Measurements from ENCODE around the gene EPS8L3. TPM values are rescaled to one million over a fixed set of nuclear protein-coding genes. Genes with fewer than 3 reads are reported as not detected.

Gene EPS8L3
- total and polyA plus RNA-seq, 2 of the 8 experiments (the other 6 are each of a cell fraction or from before 2014, with no cell fraction given) = not detected

DNA sequence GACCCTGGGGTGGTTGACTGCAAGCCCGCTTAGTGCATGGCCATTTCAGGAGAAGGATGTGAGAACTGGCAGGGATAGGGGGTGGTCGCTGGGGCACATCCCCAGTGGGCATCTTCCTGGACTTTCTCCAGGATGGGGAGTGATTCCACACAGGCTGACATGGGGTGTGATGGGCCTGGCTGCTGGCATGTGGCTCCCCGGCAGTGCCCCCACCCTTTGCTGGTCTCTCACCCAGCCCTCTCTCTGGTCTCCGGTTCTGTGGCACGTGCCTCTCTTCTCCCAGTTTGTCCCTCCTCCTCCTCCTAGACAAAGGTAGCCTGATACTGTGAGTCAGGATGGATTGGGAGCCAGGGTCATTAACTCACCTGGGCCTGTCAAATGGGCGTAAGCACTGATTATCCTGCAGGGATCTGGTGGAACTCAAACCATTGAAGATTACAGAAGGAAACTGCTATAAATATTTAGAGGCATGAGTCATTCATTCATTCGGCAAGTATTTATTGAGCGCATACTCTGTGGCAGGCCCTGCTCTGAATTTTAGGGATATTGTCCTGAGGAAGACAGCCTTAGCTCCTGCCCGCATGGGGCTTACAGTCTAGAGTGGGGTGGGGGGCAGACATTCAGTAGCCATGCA is 23.6 kb upstream of the EPS8L3 start:
- 88% methylated on average over 9 of the region's 9 CpGs; no CpG with 5 or more reads in 1 of the 2 experiments for WGBS, 2 experiments (ENCODE audit: extremely low coverage in 1 of 2, insufficient coverage in 1 of 2, insufficient read length in 1 of 2, insufficient replicate concordance in 2 of 2, low coverage in 1 of 2, low lambda C conversion rate in 2 of 2, missing lambda C conversion rate in 1 of 2)
- H4K5ac ChIP-seq (ENCODE audit: insufficient read length, low read depth, low read length) = no peak overlapping the region
- H3K27me3 ChIP-seq (replicated peaks in 1 of 4; ENCODE audit: control insufficient read depth in 3 of 4, extremely low read depth in 1 of 4, insufficient read depth in 3 of 4, low read length in 3 of 4) = no peaks in the 10 kb centered on the region
- no peak overlapping the region for H2BK20ac ChIP-seq (ENCODE audit: low read length)
- no peak overlapping the region for H4K91ac ChIP-seq (replicated peaks; ENCODE audit: insufficient read length, low read length)
- H3K4me3 ChIP-seq (ENCODE audit: extremely low read depth in 1 of 4, insufficient read depth in 2 of 4, low read depth in 3 of 4, low read length in 4 of 4) = no peak overlapping the region
- ChIA-PET POLR2A (ENCODE audit: partially characterized antibody) (interaction anchor here (0.9 kb wide), 1 partner anchor 199 kb away, joined by 4 read pairs; no protein-coding TSS in a partner anchor), CTCF (ENCODE audit: partially characterized antibody) (interaction anchor here (0.8 to 27.2 kb wide), 11 partner anchors 12 to 255 kb away, joined by 3 to 700 read pairs (median 5); partner anchors contain the start of genes AHCYL1 and GSTM4)
- H3K27ac ChIP-seq (ENCODE audit: low read depth, low read length) = no peak overlapping the region
- H3K56ac ChIP-seq (replicated peaks; ENCODE audit: insufficient read length, low read depth, low read length) = no peak overlapping the region
- H2BK12ac ChIP-seq (ENCODE audit: low read depth, low read length) = no peak overlapping the region
- H3K4me2 ChIP-seq (ENCODE audit: insufficient read depth in 1 of 2, low read depth in 2 of 2, low read length in 2 of 2) = no peak overlapping the region
- no peak overlapping the region for H2AK5ac ChIP-seq (ENCODE audit: low read depth, low read length)
- H3K9ac ChIP-seq (replicated peaks in 1 of 4; ENCODE audit: extremely low read depth in 1 of 4, low read depth in 3 of 4, low read length in 3 of 4) = no peak overlapping the region
- no peak overlapping the region for H2BK120ac ChIP-seq (replicated peaks; ENCODE audit: low read depth, low read length)
- H3K36me3 ChIP-seq (ENCODE audit: control insufficient read depth in 2 of 4, insufficient read depth in 4 of 4, low read length in 3 of 4) = no peaks in the 10 kb centered on the region
- H3K14ac ChIP-seq (ENCODE audit: insufficient read length) = no peak overlapping the region
- peaks cover 0 to 13% (median 8%) of the 10 kb centered on the region in 4 experiments; a peak in 5 of 7 replicates for H3K4me1 ChIP-seq (replicated peaks in 1 of 4; ENCODE audit: control insufficient read depth in 3 of 4, insufficient read depth in 4 of 4, low read length in 3 of 4)
- H3K9me3 ChIP-seq (ENCODE audit: insufficient read depth in 2 of 2, low read depth in 1 of 2, low read length in 1 of 2) = no peaks in the 10 kb centered on the region
- no peaks in the 10 kb centered on the region for H4K20me1 ChIP-seq (replicated peaks in 1 of 2; ENCODE audit: control insufficient read depth in 1 of 2, insufficient read depth in 2 of 2, low read length in 2 of 2)
- H3K23ac ChIP-seq (ENCODE audit: insufficient read length) = no peak overlapping the region
- H3K79me2 ChIP-seq (ENCODE audit: control insufficient read depth in 1 of 2, insufficient read depth in 2 of 2, low read length in 2 of 2) = no peaks in the 10 kb centered on the region
- no peak overlapping the region for H2BK5ac ChIP-seq (ENCODE audit: low read depth, low read length)
- DNase-seq (ENCODE audit: low read depth in 1 of 2, low spot score in 2 of 2) (no peak), FAIRE-seq (no peak)
- no peak overlapping the region for H3K18ac ChIP-seq (ENCODE audit: extremely low read depth, low read length)
- H3K23me2 ChIP-seq (ENCODE audit: low read depth, low read length) = no peaks in the 10 kb centered on the region; the same call in 1 of the 2 replicates
- H2BK15ac ChIP-seq (ENCODE audit: low read length) = no peak overlapping the region
- no peak overlapping the region for H3K4ac ChIP-seq (replicated peaks; ENCODE audit: insufficient read length, low read depth, low read length)
- H2AFZ ChIP-seq (ENCODE audit: low read length) = no peak overlapping the region
- H4K8ac ChIP-seq (ENCODE audit: extremely low read depth, insufficient read depth, low read length) = no peak overlapping the region
- no peaks in the 10 kb centered on the region for H3K79me1 ChIP-seq (ENCODE audit: low read depth, low read length)
- no peak for TF ChIP-seq BCL11A (IDR thresholded peaks at IDR 0.05; ENCODE audit: low read depth in 2 of 2, low read length in 2 of 2)
- TF ChIP-seq JUND (IDR thresholded peaks at IDR 0.05; ENCODE audit: low read length) = no peak
- TF ChIP-seq SIRT6 (IDR thresholded peaks at IDR 0.05; ENCODE audit: low read length) = no peak
- no peak for TF ChIP-seq RXRA (IDR thresholded peaks at IDR 0.05; ENCODE audit: insufficient read depth, low read depth, low read length)
- no peak for TF ChIP-seq NRF1 (IDR thresholded peaks at IDR 0.05; ENCODE audit: low read depth, low read length)
- no peak for TF ChIP-seq HDAC2 (IDR thresholded peaks at IDR 0.05; ENCODE audit: borderline replicate concordance in 1 of 2, low read depth in 2 of 2, low read length in 2 of 2)
- no peak for TF ChIP-seq GTF2F1 (IDR thresholded peaks at IDR 0.05; ENCODE audit: borderline replicate concordance, low read depth, low read length)
- no peak for TF ChIP-seq BRCA1 (IDR thresholded peaks at IDR 0.05; ENCODE audit: low read depth, low read length)

All from H1 (cell line).